Measurements from ENCODE around the gene CTBP1. TPM values are rescaled to one million over a fixed set of nuclear protein-coding genes. Genes with fewer than 3 reads are reported as not detected.

Gene CTBP1
- total RNA-seq, 1 donor: 246 TPM

DNA sequence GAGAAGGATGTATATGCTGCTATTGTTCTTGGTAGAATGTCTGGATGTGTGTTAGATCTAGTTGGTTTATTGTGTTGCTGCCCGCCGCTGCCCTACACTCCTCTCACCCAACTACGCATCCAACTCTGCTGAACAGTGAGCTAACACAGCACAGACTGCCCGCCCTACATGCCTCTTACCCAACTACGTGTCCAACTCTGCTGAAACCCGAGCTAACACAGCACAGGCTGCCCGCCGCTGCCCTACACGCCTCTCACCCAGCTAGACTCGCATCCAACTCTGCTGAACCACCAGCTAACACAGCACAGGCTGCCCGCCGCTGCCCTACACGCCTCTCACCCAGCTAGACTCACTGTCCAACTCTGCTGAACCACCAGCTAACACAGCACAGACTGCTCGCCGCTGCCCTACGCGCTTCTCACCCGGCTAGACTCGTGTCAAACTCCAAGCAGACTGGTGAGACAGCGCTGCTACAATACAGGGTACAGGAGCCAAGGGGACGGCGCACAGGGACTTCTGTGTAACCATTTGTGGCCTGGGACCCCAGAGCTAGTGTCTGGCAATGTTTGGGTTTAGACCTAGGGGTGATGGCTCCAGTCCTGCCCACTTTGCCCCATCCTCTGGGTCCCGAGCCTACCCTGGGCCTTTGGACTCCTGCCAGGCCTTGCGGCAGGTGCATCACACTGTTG, 11.6 kb upstream of the CTBP1 start:
- no peaks in the 10 kb centered on the region for H3K27me3 ChIP-seq (ENCODE audit: insufficient read depth, low read length)
- no peak overlapping the region for H3K27ac ChIP-seq (ENCODE audit: low read depth, low read length)
- no peaks in the 10 kb centered on the region for H3K4me1 ChIP-seq (ENCODE audit: insufficient read depth, low read length)
- H3K4me2 ChIP-seq (ENCODE audit: insufficient read depth, low read length): no peak overlapping the region
- no peak for DNase-seq (ENCODE audit: insufficient read length, low spot score, missing footprints)
- no peaks in the 10 kb centered on the region for H3K79me2 ChIP-seq (ENCODE audit: insufficient read depth, low read length)
- no peak overlapping the region for H3K4me3 ChIP-seq (ENCODE audit: insufficient read depth, low read length)
- TF ChIP-seq, protein P1, sequence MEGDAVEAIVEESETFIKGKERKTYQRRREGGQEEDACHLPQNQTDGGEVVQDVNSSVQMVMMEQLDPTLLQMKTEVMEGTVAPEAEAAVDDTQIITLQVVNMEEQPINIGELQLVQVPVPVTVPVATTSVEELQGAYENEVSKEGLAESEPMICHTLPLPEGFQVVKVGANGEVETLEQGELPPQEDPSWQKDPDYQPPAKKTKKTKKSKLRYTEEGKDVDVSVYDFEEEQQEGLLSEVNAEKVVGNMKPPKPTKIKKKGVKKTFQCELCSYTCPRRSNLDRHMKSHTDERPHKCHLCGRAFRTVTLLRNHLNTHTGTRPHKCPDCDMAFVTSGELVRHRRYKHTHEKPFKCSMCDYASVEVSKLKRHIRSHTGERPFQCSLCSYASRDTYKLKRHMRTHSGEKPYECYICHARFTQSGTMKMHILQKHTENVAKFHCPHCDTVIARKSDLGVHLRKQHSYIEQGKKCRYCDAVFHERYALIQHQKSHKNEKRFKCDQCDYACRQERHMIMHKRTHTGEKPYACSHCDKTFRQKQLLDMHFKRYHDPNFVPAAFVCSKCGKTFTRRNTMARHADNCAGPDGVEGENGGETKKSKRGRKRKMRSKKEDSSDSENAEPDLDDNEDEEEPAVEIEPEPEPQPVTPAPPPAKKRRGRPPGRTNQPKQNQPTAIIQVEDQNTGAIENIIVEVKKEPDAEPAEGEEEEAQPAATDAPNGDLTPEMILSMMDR (IDR thresholded peaks at IDR 0.05; ENCODE audit: extremely low read depth, low read depth, low read length): no peak
- H3K36me3 ChIP-seq (ENCODE audit: insufficient read depth, low read length): no peaks in the 10 kb centered on the region
- H4K20me1 ChIP-seq (ENCODE audit: insufficient read depth, low read length): no peaks in the 10 kb centered on the region
- no peak overlapping the region for H2AFZ ChIP-seq (ENCODE audit: low read length)
- H3K9me3 ChIP-seq (ENCODE audit: low read depth, low read length): no peaks in the 10 kb centered on the region

DNA sequence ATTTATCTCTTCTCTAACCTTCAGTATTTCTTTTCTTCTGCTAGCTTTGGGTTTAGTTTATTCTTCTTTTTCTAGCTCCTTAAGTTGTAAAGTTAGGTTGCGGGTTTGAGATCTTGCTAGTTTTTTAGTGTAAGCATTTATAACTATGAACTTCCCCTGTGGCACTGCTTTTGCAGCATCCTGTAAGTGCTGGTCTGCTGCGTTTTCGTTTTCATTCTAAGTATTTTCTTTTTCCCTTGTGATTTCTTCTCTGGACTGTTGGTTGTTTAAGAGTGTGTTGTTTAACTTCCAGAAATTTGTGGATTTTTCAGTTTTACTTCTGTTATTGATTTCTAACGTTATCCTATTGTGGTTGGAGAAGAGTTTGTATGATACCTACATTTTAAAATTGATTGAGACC, 11.0 kb upstream of the CTBP1 start:
- Histone ChIP-seq H3K27me3 (ENCODE audit: insufficient read depth, low read length) (no peaks in the 10 kb centered on the region), H3K79me2 (ENCODE audit: insufficient read depth, low read length) (no peaks in the 10 kb centered on the region), H3K4me2 (ENCODE audit: insufficient read depth, low read length) (no peak overlapping the region), H3K36me3 (ENCODE audit: insufficient read depth, low read length) (no peaks in the 10 kb centered on the region), H3K4me3 (ENCODE audit: insufficient read depth, low read length) (no peak overlapping the region), H3K9me3 (ENCODE audit: low read depth, low read length) (no peaks in the 10 kb centered on the region), H2AFZ (ENCODE audit: low read length) (no peak overlapping the region), H3K27ac (ENCODE audit: low read depth, low read length) (no peak overlapping the region), H3K4me1 (ENCODE audit: insufficient read depth, low read length) (no peaks in the 10 kb centered on the region), H4K20me1 (ENCODE audit: insufficient read depth, low read length) (no peaks in the 10 kb centered on the region)
- no peak for DNase-seq (ENCODE audit: insufficient read length, low spot score, missing footprints)
- TF ChIP-seq, protein P1 (IDR thresholded peaks at IDR 0.05; ENCODE audit: extremely low read depth, low read depth, low read length): no peak

DNA sequence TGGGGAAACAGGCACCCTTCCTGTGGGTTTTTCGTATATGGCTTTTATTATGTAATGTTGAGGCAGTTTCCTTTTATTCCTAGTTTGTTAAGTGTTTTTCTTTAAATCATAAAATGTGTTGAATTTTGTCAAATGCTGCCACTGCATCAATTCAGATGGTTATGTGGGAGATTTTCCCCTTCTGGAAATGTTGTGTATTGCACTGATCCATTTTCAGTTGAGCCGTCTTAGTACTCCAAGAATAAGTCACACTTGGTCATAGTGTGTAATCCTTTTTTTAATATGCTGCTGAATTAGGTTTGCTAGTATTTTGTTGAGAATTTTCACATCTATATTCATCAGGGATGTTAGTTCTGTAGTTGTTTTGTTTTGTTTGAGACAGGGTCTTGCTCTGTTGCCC, 9.5 kb upstream of the CTBP1 start:
- no peak for DNase-seq (ENCODE audit: insufficient read length, low spot score, missing footprints)
- no peaks in the 10 kb centered on the region for H3K36me3 ChIP-seq (ENCODE audit: insufficient read depth, low read length)
- H3K4me3 ChIP-seq (ENCODE audit: insufficient read depth, low read length): no peak overlapping the region
- no peaks in the 10 kb centered on the region for H3K4me1 ChIP-seq (ENCODE audit: insufficient read depth, low read length)
- no peaks in the 10 kb centered on the region for H3K79me2 ChIP-seq (ENCODE audit: insufficient read depth, low read length)
- no peak overlapping the region for H3K4me2 ChIP-seq (ENCODE audit: insufficient read depth, low read length)
- no peak overlapping the region for H3K27ac ChIP-seq (ENCODE audit: low read depth, low read length)
- no peak overlapping the region for H2AFZ ChIP-seq (ENCODE audit: low read length)
- TF ChIP-seq, protein P1 (IDR thresholded peaks at IDR 0.05; ENCODE audit: extremely low read depth, low read depth, low read length): no peak
- H3K9me3 ChIP-seq (ENCODE audit: low read depth, low read length): no peaks in the 10 kb centered on the region
- H3K27me3 ChIP-seq (ENCODE audit: insufficient read depth, low read length): no peaks in the 10 kb centered on the region
- no peaks in the 10 kb centered on the region for H4K20me1 ChIP-seq (ENCODE audit: insufficient read depth, low read length)

DNA sequence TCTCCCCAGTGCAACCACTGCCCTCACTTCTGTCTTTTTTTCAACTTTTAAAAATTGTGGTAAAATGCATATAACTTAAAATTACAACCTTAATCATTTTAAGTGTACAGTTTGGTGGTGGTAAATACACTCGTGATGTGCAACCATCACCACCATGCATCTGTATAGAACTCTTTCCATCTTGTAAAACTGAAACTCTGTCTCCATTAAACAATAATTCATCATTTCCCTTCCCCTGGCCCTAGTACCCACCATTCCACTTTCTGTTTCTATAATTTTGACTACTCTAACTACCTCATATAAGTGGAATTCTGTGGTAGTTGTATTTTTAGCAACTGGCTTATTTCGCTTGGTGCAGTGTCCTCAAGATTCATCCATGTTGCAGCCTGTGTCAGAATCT, 6.8 kb upstream of the CTBP1 start:
- no peak overlapping the region for H3K4me2 ChIP-seq (ENCODE audit: insufficient read depth, low read length)
- H3K9me3 ChIP-seq (ENCODE audit: low read depth, low read length): peaks cover 7% of the 10 kb centered on the region
- no peaks in the 10 kb centered on the region for H4K20me1 ChIP-seq (ENCODE audit: insufficient read depth, low read length)
- H3K79me2 ChIP-seq (ENCODE audit: insufficient read depth, low read length): no peaks in the 10 kb centered on the region
- H2AFZ ChIP-seq (ENCODE audit: low read length): no peak overlapping the region
- DNase-seq (ENCODE audit: insufficient read length, low spot score, missing footprints): no peak
- H3K36me3 ChIP-seq (ENCODE audit: insufficient read depth, low read length): peaks cover 7% of the 10 kb centered on the region
- H3K4me1 ChIP-seq (ENCODE audit: insufficient read depth, low read length): no peaks in the 10 kb centered on the region
- no peak overlapping the region for H3K27ac ChIP-seq (ENCODE audit: low read depth, low read length)
- H3K4me3 ChIP-seq (ENCODE audit: insufficient read depth, low read length): no peak overlapping the region
- H3K27me3 ChIP-seq (ENCODE audit: insufficient read depth, low read length): no peaks in the 10 kb centered on the region
- TF ChIP-seq, protein P1 (IDR thresholded peaks at IDR 0.05; ENCODE audit: extremely low read depth, low read depth, low read length): no peak
